Activated CD8-positive, alpha-beta memory T cell treated with anti-CD3 and anti-CD28 coated beads for 36 hours (primary cell): ENCODE results near the gene ZNF341. TPM values are rescaled to one million over a fixed set of nuclear protein-coding genes. Genes with fewer than 3 reads are reported as not detected.
"Not testable (repeated sequence)": the region's sequence is repeated elsewhere in the genome, so short reads cannot be mapped to it uniquely, and the experiment has no call there.

Source experiments
- CTCF ChIA-PET: fragments of 350-600 bp; sonication (Branson Sonifier 250); formaldehyde crosslinking; loops from one replicate; lab custom pipeline; 2021; ENCODE audit warnings: antibody characterized with exemption; lab: Charles Lee
- POLR2A ChIA-PET: fragments of 350-600 bp; sonication (Branson Sonifier 250); formaldehyde crosslinking; loops from one replicate; lab custom pipeline; 2021; ENCODE audit warnings: antibody characterized with exemption; lab: Charles Lee
- total RNA-seq, 2 experiments: library from RNA; stranded (reverse); gene quantifications; one replicate each; pipeline ENCODE4 v1.2.3, GENCODE V29; 2021

The ZNF341 gene
- total RNA-seq, 2 experiments from 2014 or later, result 4.3 to 5.0 TPM

DNA sequence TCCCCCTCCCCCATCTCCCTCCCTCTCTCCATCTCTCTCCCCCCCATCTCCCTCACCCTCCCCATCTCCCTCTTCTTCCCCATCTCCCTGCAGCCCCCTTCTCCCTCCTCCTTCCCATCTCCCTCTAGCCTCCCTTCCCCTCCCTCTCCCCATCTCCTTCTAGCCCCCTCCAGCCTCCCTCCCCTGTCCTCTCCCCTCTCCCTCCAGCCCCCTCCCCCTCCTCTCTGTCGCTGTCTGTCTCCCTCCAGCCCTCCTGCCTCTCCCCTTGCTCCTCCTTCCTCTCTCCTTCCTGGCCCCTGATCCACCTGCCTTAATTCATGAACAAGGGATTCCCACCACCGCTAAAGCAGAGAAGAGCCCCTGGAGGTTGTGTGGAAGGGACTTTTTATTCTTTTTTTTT lies 52.4 kb downstream of the ZNF341 start:
- POLR2A ChIA-PET, result no interaction called here

DNA sequence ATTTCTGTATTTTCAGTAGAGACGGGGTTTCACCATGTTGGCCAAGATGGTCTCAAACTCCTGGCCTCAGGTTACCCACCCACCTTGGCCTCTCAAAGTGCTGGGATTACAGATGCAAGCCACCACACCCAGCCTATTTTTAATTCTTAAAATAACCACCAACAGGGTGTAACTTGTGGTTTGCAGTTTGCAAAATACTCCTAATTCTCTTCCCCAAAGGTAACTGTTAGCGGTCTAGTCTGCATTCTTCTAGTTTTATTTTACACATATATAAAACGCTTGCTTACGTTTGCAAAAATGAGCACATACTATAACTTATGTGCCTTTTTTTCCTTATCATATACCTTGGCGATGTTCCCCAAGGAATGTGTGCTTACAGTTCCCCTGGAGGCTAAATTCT lies 53.7 kb downstream of the ZNF341 start:
- POLR2A ChIA-PET, result no interaction called here
- CTCF ChIA-PET, result interaction anchor here (0.8 kb wide), 1 partner anchor 9 kb away, joined by 4 read pairs; no protein-coding TSS in a partner anchor

More for the DNA sequence above, 52.4 kb downstream of the ZNF341 start:
- CTCF ChIA-PET, result no interaction called here

DNA sequence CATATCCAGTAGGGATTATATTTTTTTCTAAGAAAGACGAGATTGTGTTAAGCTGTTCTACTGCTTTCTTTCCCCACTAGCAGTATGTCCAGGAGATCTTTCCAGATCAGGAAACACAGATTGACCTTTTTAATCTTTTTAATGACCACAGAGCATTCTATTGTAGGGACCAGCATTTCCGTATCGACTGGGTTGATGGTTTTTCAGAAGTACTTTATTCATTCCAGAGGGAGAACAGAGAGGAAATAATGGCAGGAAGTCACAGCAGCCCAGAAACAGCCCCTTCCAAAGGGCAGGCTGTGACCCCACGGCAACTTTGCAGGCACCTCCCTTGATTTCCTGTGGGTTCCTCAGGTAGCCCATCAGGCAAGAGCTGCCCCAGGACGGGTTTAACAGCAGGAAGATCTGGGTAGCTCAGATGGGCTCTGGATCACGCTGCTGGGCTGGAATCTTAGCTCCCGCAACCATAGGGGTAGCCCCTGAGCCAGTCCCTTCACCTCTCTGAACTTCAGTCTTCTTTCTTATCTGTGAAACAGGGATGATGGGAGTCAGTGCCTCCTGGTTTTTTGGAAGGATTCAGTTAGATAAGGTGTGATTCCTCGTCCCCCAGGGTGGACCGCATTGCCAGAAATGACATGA lies 55.6 kb downstream of the ZNF341 start:
- POLR2A ChIA-PET, result no interaction called here
- CTCF ChIA-PET, result no interaction called here

DNA sequence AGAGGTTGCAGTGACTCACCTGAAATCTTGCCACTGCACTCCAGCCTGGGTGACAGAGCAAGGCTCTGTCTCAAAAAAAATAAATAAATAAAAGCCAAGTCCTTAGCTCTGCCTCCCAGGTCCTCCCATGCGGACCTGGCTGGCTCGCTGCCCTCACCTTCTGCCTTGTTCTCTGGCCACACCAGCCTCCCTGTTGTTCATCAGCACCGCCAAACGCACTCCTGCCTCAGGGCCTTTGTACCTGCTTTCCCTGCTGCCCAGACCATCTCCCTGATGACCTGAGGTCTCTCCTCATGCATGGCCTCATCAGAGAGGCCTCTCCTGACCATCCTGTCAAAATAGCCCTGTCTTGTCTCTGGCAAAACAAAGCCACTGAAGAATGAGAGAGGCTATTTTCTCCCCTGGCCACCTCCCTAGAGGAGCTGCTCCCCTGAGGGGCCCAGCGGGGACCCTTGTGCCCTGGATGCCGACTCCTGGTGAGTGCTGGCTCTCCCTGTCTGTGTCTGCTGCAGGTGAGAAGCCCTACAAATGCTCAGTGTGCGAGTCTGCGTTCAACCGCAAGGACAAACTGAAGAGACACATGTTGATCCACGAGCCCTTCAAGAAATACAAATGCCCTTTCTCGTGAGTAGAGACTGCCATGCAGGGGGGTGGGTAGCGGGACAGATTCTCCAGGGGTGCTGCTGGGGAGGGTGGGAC lies 56.7 kb downstream of the ZNF341 start:
- POLR2A ChIA-PET, result interaction anchor here (0.6 kb wide), 1 partner anchor 324 kb away, joined by 12 read pairs; no protein-coding TSS in a partner anchor
- CTCF ChIA-PET, result interaction anchor here (1.3 kb wide), 1 partner anchor 13 kb away, joined by 4 read pairs; no protein-coding TSS in a partner anchor

DNA sequence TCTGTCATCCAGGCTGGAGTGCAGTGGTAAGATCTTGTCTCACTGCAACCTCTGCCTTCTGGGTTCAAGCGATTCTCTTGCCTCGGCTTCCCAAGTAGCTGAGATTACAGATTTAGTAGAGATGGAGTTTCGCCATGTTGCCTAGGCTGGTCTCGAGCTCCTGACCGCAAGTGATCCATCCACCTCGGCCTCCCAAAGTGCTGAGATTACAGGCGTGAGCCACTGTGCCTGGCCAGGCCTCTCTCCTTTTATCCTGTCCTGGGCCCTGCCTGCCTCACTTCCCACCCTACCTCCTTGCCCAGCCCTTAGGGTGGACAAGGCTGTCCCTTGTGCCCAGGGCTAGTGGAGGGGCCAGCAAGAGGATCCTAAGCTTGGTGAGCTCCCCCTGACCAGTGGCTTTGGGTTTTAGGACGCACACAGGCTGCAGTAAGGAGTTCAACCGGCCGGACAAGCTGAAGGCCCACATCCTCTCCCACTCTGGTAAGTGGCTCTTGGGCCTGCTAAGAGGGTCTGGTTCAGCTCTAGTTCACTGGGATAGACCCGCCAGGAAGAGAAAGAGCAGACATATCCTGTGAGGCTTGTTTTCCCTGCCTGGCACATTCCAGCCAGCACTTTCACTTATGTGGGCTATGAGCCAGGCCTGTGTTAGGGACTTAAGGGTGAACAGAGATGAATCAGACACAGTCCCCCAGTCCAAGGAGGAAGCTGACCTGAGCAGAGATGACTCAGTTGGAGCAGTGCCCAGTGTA lies 57.5 kb downstream of the ZNF341 start:
- ChIA-PET POLR2A (no interaction called here), CTCF (interaction anchor here (0.6 to 1.3 kb wide), 3 partner anchors 13 to 619 kb away, joined by 3 to 4 read pairs (median 3); no protein-coding TSS in a partner anchor)

DNA sequence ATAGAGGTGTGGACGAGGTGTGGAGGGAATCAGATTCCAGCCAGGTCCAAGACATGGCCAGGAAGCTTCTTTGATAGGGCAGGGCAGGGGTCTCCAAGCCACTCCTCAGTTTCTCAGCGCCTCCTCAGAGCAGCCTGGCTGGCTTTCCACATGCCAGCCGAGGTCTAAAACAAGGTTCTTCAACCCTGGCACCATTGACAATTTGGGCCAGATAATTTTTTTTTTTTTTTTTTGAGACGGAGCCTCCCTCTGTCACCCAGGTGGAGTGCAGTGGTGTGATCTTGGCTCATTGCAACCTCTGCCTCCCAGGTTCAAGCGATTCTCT lies 58.0 kb downstream of the ZNF341 start:
- ChIA-PET POLR2A (no interaction called here), CTCF (no interaction called here)

DNA sequence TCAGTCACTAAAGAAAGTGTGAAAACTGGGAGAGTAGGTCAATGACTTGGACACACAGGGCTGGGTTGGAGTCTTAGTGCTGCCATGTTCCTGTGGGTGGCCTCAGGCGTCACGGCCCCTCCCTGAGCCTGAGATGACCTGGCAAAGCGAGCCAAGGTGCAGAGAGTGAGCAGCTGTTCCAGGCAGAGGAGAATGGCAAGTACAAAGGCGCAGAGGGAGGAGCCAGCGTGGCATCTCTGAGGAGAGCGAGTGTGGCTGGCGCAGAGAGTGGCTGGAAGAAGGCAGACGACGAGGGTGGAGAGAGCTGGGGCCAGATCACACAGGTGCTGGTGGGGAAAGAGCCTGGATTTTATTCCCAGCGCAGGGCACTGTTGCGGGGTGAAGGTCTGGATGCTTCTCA lies 58.8 kb downstream of the ZNF341 start:
- ChIA-PET CTCF (interaction anchor here (2.5 kb wide), 1 partner anchor 29 kb away, joined by 5 read pairs; no protein-coding TSS in a partner anchor), POLR2A (no interaction called here)

DNA sequence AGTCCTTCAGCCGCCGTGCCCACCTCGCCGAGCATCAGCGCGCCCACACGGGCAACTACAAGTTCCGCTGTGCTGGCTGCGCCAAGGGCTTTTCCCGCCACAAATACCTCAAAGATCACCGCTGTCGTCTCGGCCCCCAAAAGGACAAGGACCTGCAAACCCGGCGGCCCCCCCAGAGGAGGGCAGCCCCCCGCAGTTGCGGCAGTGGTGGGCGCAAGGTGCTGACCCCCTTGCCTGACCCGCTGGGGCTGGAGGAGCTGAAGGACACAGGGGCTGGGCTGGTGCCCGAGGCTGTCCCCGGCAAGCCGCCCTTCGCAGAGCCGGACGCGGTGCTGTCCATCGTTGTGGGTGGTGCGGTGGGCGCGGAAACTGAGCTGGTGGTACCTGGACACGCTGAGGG lies 59.2 kb downstream of the ZNF341 start:
- CTCF ChIA-PET, result interaction anchor here (2.5 kb wide), 1 partner anchor 28 kb away, joined by 5 read pairs; no protein-coding TSS in a partner anchor
- POLR2A ChIA-PET, result no interaction called here

DNA sequence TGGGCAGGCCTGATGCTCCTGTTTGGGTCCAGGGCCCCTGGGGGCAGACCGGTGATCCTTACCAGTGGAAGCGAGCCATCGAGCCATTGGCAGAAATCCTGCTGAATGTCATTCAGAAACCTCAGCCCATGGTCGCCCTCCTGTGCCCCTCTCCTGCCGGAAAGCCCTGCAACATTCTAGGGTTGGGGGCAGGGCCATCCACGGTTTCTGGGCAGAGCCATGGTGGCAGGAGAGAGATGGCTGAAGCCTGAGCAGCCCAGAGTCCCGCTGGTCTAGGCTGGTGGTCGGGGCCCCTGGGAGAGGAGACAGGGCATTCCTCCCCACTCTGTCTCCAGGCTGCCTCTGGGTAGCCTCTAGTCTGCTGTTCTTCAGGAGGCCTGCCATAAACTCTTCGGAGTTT lies 59.7 kb downstream of the ZNF341 start:
- ChIA-PET CTCF (interaction anchor here (0.5 to 2.5 kb wide), 8 partner anchors 10 to 338 kb away, joined by 3 to 6 read pairs (median 4); no protein-coding TSS in a partner anchor), POLR2A (no interaction called here)

DNA sequence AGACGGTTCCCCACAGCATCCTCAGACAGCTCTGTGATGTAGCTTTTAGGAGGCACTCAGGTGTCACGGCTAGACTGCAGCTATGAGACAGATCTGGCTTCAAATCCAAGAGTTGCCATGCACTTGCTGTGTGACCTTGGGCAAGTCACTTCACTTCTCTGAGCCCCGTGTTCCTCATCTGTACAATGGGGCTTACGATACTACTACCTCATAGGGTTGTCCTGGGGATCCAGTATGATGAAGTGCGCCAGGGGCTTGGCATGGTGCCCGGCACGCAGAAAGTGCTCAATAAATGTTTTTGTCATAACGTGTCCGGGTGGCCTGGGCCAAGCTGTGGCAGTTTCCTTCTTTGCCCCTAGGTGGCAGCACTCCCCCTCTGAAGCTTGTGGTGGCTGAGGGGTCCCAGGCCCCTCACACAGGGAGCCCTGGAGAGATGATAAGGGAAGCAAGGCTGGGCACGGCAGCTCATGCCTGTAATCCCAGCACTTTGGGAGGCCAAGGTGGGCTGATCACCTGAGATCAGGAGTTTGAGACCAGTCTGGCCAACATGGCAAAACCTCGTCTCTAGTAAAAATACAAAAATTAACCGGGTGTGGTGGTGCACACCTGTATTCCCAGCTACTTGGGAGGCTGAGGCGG lies 60.3 kb downstream of the ZNF341 start:
- POLR2A ChIA-PET, result no interaction called here
- CTCF ChIA-PET, result interaction anchor here (0.5 to 2.5 kb wide), 12 partner anchors 9 to 337 kb away, joined by 3 to 6 read pairs (median 4); no protein-coding TSS in a partner anchor

DNA sequence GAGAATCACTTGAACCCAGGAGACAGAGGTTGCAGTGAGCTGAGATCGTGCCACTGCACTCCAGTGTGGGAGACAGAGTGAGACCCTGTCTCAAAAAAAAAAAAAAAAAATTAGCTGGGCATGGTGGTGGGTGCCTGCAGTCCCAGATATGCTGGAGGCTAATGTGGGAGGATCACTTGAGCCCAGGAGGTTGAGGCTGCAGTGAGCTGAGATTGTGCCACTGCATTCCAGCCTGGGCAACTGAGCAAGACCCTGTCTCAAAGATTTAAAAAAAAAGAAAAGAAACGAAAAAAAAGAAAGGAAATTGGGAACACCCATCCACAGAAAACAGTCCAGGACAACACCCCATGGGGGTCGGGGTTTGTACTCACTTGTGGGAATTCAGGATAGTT lies 60.8 kb downstream of the ZNF341 start:
- POLR2A ChIA-PET, result not testable (repeated sequence)
- CTCF ChIA-PET, result interaction anchor here (0.7 to 2.5 kb wide), 8 partner anchors 9 to 71 kb away, joined by 3 to 6 read pairs (median 4); no protein-coding TSS in a partner anchor

DNA sequence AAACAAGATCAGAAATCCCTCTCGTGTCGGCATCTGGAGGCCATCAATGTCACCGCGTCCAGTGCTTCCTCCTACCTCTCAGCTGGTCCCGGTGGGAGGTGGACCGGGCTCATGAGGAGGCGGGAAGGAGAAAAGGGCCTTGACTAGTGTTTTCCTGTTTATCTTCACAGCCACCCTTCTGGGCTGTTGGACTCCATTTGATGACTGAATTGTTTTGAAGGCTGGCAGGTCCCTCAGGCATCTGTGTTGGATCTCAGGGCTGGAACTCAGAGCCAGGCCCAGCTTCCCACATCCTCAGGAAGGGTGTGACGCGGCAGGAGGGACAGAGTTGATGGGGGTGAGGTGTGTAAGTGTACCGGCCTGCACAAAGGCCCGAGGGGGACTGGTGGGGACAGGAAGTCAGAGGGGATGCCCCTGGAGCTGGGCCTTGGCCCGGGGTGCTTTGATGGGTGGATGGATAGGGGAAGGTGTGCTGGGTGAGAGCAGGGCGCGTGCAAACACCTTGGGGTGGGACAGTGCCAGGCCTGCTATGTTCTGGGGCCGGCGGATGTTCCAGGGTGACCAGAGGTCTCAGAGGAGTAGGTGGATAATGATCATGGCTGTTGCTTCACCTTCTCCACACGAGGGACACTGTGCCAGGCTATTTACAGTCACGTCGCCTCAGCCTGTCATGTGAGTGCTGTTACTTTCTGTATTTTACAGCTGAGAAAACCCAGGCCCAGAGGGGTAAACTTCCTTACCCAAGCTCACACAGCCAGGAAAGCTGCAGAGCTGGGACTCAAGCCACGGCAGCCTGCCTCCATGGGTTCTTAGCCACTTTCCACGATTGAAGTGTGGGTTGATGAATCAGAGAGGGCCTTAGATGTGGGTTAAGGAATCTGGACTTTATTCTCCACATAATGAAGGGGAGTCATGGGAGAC lies 61.5 kb downstream of the ZNF341 start:
- CTCF ChIA-PET, result interaction anchor here (0.8 to 2.5 kb wide), 5 partner anchors 10 to 70 kb away, joined by 3 to 6 read pairs (median 4); no protein-coding TSS in a partner anchor
- POLR2A ChIA-PET, result interaction anchor here (1.1 kb wide), 1 partner anchor 18 kb away, joined by 5 read pairs; the partner anchor contains the start of gene CHMP4B

DNA sequence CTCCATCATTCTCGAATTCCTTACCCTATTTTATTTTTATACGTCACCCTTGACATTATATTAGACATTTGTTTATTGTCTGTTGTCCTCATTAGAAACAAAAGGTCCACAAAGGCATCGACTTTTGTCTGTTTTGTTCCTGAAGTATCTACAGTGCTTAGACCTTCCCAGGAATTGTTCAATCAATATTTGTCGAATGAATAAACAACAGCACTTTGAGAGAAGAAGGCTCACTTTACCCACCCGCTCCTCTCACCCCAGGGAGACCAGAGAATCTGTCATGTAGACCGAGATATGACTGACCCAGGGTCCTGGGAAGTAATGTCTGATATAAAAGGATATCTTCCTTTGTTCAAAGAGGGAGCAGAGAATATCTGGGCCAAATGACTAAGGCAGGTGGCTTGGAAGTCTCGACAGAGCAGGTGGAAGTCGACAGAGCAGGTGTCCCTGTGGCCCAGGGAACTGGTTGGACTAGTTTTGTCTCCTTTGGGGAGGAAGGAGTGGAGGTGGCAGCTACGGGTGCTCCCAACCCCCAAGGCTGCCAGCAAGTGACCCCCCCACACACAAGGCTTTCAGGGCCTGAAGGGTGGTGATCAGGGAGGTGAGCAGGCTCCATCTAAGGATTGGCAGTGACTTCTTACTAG lies 64.6 kb downstream of the ZNF341 start:
- ChIA-PET CTCF (no interaction called here), POLR2A (no interaction called here)

DNA sequence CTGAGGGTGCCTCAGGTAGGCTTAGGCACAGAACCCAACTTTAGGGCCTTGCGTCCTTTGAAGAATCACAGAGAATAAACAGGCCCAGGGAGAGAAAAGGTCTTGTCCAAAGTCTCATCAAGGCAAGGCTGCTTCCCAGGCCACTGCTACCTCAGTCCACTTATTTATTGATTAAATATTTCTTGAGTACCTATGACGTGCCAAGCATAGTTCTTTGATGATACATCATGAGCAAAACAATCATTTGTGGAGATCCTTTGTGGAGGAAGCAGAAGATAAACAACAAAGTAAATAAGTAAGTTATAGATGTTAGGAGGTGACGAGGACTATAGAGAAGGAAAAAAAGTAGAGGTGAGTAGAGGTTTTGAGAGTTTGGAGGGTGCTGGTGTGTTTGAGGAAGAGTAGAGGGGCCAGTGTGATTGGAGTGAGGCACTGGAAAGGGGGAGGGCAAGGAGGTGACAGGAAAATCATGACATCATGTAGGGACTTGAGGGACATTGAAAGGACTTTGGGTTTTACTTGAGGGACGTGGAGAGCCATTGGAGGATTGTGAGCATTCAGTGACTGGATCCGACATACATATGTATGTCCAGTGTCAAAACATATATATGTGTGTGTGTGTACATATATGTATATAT lies 65.2 kb downstream of the ZNF341 start:
- POLR2A ChIA-PET, result no interaction called here
- CTCF ChIA-PET, result no interaction called here

DNA sequence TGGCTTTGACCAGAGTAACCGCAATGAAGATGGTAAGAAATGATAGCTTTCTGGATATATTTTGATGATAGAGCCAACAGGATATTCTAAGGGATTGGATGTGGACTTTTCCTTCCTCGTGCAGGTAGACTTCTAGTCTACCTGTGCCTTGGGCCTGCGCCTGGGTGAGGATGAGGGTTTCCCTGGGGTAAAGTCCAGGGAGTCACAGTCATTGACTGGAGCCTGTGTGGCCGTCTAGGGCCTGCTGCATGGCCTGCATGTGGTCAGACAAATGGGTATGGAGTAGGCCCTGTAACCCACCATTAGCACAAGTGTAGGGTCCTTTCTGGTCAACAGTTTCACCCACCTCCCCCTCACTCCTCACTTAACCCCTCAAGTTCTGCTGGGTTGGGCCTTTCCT lies 66.6 kb downstream of the ZNF341 start:
- POLR2A ChIA-PET, result no interaction called here
- CTCF ChIA-PET, result no interaction called here

DNA sequence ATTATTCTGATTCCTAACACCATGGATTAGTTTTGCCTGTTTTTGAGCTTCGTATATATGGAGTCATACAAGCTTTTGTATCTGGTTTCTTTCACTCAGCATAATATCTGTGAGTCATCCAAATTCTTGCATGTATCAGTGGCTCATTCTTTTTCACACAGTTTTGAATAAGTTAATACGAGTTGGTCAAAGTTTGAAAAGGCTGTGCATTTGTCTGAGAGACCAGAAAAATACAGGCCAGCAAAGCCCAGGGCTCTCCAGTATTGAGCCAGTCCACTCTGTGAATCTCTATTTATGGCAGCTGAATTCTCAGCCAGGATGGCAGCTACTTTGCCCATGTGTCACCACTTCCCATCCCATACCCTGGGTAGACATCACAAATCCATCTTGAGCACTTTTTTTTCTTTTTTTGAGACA lies 72.1 kb downstream of the ZNF341 start:
- POLR2A ChIA-PET, result no interaction called here
- CTCF ChIA-PET, result no interaction called here

DNA sequence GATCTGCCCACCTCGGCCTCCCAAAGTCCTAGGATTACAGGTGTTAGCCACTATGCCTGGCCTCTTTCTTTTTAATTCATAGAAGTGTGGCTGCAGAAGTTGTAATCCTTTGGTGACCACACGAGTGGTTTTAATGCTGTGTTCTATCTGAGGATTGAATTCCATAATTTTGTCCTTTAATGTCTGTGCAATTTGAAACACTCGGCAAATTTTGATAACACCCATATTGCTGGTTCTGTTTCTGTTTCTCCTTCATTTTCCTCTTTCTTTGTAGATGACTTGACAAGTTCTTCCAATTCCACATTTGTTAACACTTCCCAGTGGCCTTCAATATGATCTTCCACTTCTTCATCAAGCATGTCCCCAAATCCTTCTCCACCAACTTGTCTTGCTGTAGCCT lies 76.6 kb downstream of the ZNF341 start:
- CTCF ChIA-PET, result interaction anchor here (0.7 kb wide), 1 partner anchor 27 kb away, joined by 4 read pairs; no protein-coding TSS in a partner anchor
- POLR2A ChIA-PET, result no interaction called here
